HG02852 (cell line): ENCODE data around the gene IFIT3.
"Not testable (repeated sequence)": the region's sequence is repeated elsewhere in the genome, so short reads cannot be mapped to it uniquely, and the experiment has no call there.

Experiments used
- ATAC-seq: cut with Tn5 transposase; IDR thresholded peaks from one replicate; pipeline ENCODE4 v1.9.1; 2021; ENCODE audit warnings: mild to moderate bottlenecking, moderate library complexity; ENCODE audit not compliant: unreplicated experiment

The IFIT3 gene

GRCh38 chr10:89327803-89328441 lies at the start of gene IFIT3:
TSS of gene IFIT3 (plus strand) at chr10:89327997. CDS start at chr10:89328074, 77 bp downstream.
- ATAC-seq: no peak

GRCh38 chr10:89278034-89278535 lies 49.7 kb upstream of the IFIT3 start:
- no peak for ATAC-seq

DNA sequence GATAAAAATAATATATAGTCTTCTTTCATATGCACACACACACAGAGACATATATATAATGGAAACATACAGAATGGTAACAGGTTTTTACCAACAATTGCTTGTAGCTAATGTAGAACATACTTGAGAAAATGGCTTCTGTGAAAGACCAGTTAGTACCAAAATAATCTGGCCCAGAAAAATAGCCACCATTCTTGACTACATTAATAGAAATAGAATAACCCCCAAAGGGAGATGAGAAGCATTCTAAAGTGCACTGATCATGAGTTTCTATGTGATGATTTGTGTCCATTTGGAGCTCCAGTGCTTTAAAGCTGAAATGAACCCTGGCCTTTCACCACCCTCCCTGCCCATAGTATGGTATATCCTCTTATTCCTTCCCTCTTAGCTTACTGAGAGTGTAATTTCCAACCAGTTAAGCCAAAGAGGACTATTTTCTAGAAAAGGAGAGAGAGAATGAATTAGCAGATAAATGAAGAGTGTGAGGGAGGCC lies 48.9 kb upstream of the IFIT3 start:
- ATAC-seq: no peak

DNA sequence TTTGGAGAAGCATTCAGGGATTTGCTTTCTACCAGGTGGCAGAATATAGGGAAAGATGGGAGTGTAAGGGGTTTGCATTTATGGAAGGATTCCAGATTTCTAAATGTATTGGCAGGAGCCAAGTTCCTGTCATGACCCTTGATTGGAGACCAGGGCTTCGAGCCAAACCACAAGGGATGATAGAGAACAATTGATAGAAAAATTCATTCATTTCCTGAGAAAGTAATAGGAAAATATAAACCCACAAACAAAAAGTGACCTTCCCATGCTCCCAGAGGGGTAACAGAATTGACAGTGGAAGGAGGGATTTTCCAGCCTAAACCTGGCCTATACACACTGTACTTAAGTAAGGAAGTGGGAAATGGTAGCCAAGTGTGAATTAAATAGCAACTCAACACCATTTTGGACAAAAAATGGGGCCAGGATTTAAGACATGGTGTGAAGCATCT lies 48.4 kb upstream of the IFIT3 start:
- ATAC-seq: no peak

GRCh38 chr10:89280508-89280907 lies 47.3 kb upstream of the IFIT3 start:
- no peak for ATAC-seq

DNA sequence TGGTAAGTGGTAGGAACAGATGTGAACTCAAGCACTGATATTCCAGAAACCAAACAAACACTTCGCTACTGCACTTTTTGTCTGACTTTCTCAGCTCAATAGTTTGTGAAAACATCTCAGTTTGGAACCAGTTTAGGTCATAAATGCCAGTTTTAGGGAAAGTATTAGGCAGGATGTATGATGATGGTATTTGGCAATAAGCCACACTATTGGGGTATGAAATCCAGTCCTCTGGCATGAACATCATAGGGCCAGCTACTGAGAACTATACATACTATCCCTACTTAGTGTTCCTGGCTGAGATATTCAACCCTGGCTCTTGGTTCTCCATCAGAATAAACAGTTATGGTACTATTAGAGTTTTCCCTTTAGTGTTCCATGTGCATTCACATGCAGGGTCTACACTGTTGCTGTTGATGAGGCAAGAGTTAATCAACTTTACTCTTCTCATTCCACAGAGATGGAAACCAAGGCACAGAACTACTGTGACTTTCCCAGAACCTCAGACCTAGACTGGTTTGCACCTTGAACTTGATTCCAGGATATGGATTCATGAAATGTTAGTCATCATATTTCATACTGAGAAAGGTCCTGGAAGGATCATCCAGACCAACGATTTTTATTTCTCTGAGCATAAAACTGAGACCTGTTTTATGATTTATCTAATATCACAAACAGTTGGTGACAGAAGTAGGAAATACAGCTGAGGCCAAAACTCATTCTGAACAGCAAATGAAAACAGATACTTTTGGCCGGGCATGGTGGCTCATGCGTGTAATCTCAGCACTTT lies 46.0 kb upstream of the IFIT3 start:
- ATAC-seq: no peak

- no peak for ATAC-seq
Observed at GRCh38 chr10:89283025-89283935, 44.5 kb upstream of the IFIT3 start.

GRCh38 chr10:89283936-89284475 lies 43.8 kb upstream of the IFIT3 start:
- no peak for ATAC-seq

DNA sequence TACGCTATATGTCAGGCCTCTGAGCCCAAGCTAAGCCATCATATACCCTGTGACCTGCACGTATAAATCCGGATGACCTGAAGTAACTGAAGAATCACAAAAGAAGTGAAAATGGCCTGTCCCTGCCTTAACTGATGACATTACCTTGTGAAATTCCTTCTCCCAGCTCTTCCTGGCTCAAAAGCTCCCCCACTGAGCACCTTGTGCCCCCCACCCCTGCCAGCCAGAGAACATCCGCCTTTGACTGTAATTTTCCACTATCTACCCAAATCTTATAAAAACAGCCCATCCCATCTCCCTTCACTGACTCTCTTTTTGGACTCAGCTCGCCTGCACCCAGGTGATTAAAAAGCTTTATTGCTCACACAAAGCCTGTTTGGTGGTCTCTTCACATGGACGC lies 43.1 kb upstream of the IFIT3 start:
- ATAC-seq: not testable (repeated sequence)

- ATAC-seq: not testable (repeated sequence)
Observed at GRCh38 chr10:89285303-89285702, 42.5 kb upstream of the IFIT3 start.

DNA sequence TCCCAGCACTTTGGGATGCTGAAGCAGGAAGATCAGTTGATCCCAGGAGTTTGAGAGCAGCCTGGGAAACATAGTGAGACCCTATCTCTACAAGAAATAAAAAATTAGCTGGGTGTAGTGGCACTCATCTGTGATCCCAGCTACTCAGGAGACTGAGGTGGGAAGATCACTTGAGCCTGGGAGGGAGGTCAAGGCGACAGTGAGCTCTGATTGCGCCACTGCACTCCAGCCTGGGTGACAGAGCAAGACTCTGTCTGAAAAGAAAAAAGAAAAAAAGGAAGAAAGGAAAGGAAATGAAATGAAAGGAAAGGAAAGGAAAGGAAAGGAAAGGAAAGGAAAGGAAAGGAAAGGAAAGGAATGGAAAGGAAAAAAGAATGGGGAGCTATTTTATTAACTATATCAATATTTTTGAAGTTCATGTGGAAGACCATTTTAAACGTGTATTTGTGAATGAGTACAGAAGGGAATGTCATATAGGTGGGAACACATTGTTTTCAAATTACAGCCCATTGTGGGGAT lies 33.0 kb upstream of the IFIT3 start:
- ATAC-seq: no peak

- no peak for ATAC-seq
Observed at GRCh38 chr10:89295597-89295996, 32.2 kb upstream of the IFIT3 start.

GRCh38 chr10:89296220-89296648 lies 31.6 kb upstream of the IFIT3 start:
- ATAC-seq: no peak

- no peak for ATAC-seq
Observed at GRCh38 chr10:89297356-89297755, 30.4 kb upstream of the IFIT3 start.

- ATAC-seq: no peak
Observed at GRCh38 chr10:89297791-89298190, 30.0 kb upstream of the IFIT3 start.

DNA sequence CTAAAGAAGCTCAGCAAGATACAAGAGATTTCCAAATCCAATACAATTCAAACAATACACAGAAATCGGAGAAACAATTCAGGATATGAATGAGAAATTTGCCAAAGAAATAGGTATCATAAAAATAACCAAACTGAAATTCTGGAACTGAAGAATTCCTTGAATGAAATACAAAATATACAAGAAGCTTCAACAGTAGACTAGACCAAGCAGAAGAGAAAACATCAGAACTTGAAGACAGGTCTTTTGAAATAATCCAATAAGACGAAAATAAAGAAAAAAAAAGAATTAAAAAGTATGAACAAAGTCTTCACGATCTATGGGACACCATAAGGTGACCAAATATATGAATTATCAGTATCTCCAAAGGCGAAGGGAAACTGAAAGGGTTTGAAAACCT lies 28.8 kb upstream of the IFIT3 start:
- no peak for ATAC-seq

- no peak for ATAC-seq
Observed at GRCh38 chr10:89301232-89301631, 26.6 kb upstream of the IFIT3 start.

DNA sequence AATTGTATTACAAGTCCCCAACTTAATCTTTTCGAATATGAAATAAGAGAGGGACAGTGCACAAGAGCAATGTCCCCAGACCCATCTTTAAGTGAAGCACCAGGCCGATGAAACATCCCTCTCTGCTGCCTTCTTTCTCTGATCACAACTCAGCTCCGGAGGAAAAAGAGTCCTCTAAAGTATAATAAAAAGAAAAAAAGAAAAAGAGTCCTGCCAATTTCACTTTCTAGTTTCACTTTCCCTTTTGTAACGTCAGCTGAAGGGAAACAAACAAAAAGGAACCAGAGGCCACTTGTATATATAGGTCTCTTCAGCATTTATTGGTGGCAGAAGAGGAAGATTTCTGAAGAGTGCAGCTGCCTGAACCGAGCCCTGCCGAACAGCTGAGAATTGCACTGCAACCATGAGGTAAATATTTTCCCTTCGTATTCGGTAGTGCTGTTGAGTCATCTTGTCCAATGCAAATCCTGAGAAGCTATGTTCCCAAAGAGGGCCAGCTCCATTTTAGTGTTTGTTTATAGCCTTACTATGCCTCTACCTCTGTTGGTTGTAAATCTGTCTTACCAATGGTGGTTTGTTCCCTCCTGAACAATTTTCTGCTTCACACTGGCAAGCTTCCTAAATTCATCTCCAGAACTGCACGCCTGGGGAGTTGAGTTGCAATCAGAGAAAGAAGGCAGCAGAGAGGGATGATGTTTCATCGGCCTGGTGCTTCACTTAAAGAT lies 25.9 kb upstream of the IFIT3 start, which contains the start of gene IFIT2:
Gene IFIT2, plus strand, starts transcription at position 326 of the 725 bp plus-strand sequence. Its CDS starts 78 bp downstream, at position 404.
- ATAC-seq: peak; percentile 78

GRCh38 chr10:89302625-89303024 lies 25.2 kb upstream of the IFIT3 start:
- ATAC-seq: no peak

DNA sequence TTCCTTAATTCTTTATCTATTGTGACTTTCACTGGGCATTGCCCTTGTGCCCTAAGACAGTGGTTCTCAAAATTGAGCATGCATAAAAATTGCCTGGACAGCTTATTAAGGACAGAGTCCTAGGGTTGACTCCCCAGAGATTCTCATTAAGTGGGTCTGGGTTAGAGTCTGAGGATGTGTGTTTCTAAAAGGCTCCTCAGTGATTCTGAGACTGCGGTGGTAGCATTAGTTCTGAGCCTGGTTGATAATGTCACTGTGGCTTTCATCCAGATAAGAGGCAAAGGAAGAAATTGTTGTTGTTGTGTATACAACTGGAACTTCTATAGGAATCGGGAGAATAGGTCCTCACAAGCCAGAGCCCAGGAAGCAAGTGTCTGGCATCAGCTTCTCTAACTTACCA lies 24.6 kb upstream of the IFIT3 start:
- no peak for ATAC-seq
